Keratinocyte (primary cell): ENCODE measurements around the gene HELLS. TPM values are rescaled to one million over a fixed set of nuclear protein-coding genes. Genes with fewer than 3 reads are reported as not detected.
"Not testable (repeated sequence)": the region's sequence is repeated elsewhere in the genome, so short reads cannot be mapped to it uniquely, and the experiment has no call there.

ENCODE experiments used
- DNase-seq: peaks from one replicate; pipeline ENCODE4 v3.0.0-alpha.2; 2011; ENCODE audit warnings: low read depth, missing footprints, low spot score
- FAIRE-seq: peaks from 2 replicates; lab custom pipeline; 2011; peaks lifted over from hg19 to GRCh38; lab: Jason Lieb, UNC
- H2AFZ ChIP-seq: 2 replicates; pipeline ENCODE4 v1.6.0; 2012; ENCODE audit warnings: low read length, control low read depth, inconsistent platforms; ENCODE audit not compliant: control insufficient read depth
- H3K27ac ChIP-seq: 2 replicates; pipeline ENCODE4 v1.5.1; 2011; ENCODE audit warnings: low read length; ENCODE audit not compliant: control insufficient read depth, insufficient read depth
- H3K27me3 ChIP-seq: 3 replicates; pipeline ENCODE4 v1.6.0; 2011; ENCODE audit warnings: low read length; ENCODE audit not compliant: control insufficient read depth, insufficient read depth; ENCODE audit errors: extremely low read depth
- H3K36me3 ChIP-seq, 2 experiments: 2 replicates in 1 of 2; 3 replicates in 1 of 2; pipeline ENCODE4 v1.5.1; 2011; ENCODE audit warnings: low read length in 2 of 2, mild to moderate bottlenecking in 1 of 2; ENCODE audit not compliant: control insufficient read depth in 2 of 2, insufficient read depth in 2 of 2; ENCODE audit errors: extremely low read depth in 1 of 2
- H3K4me1 ChIP-seq: 3 replicates; pipeline ENCODE4 v1.5.1; 2011; ENCODE audit warnings: low read length; ENCODE audit not compliant: control insufficient read depth, insufficient read depth; ENCODE audit errors: extremely low read depth
- H3K4me2 ChIP-seq: 3 replicates; pipeline ENCODE4 v1.6.0; 2011; ENCODE audit warnings: low read depth, low read length; ENCODE audit not compliant: control insufficient read depth, insufficient read depth; ENCODE audit errors: extremely low read depth
- H3K4me3 ChIP-seq, 3 experiments: fragments of 200-600 bp in 1 of 3; sonication (generic) in 1 of 3; 2 replicates in 2 of 3; 3 replicates in 1 of 3; pipeline ENCODE4 v1.5.1; 2011 to 2016; ENCODE audit warnings: low read length in 3 of 3, mild to moderate bottlenecking in 3 of 3, control low read depth in 2 of 3, inconsistent platforms in 1 of 3, low read depth in 1 of 3, mixed read lengths in 1 of 3, mixed run types in 1 of 3, moderate library complexity in 1 of 3; ENCODE audit not compliant: control insufficient read depth in 2 of 3, insufficient read depth in 2 of 3; ENCODE audit errors: extremely low read depth in 1 of 3
- H3K79me2 ChIP-seq: 2 replicates; pipeline ENCODE4 v1.6.0; 2012; ENCODE audit warnings: low read length; ENCODE audit not compliant: control insufficient read depth, insufficient read depth
- H3K9ac ChIP-seq: 3 replicates; pipeline ENCODE4 v1.6.0; 2011; ENCODE audit warnings: low read length; ENCODE audit not compliant: control insufficient read depth, insufficient read depth; ENCODE audit errors: extremely low read depth
- H3K9me1 ChIP-seq: 3 replicates; pipeline ENCODE4 v1.6.0; 2011; ENCODE audit warnings: low read length; ENCODE audit not compliant: control insufficient read depth, insufficient read depth; ENCODE audit errors: extremely low read depth
- H3K9me3 ChIP-seq: 2 replicates; pipeline ENCODE4 v1.5.1; 2012; ENCODE audit warnings: low read depth, low read length; ENCODE audit not compliant: control insufficient read depth
- H4K20me1 ChIP-seq: 3 replicates; pipeline ENCODE4 v1.6.0; 2011; ENCODE audit warnings: low read length; ENCODE audit not compliant: control insufficient read depth, insufficient read depth; ENCODE audit errors: extremely low read depth
- CTCF ChIP-seq, 3 experiments: IDR thresholded peaks in 1 of 3; conservative IDR thresholded peaks in 1 of 3; optimal IDR thresholded peaks in 1 of 3; 2 replicates in 2 of 3; 3 replicates in 1 of 3; pipeline versions ENCODE3 to v1.5.1; 2011; ENCODE audit warnings: low read length in 3 of 3, mild to moderate bottlenecking in 3 of 3, moderate library complexity in 2 of 3, control low read depth in 1 of 3, inconsistent platforms in 1 of 3; ENCODE audit not compliant: insufficient read depth in 2 of 3; ENCODE audit errors: extremely low read depth in 1 of 3
- EZH2 ChIP-seq: IDR thresholded peaks from one replicate; pipeline ENCODE4 v1.6.1; 2012; ENCODE audit warnings: inconsistent platforms, mild to moderate bottlenecking, low read length, moderate library complexity
- dilution Hi-C: fragments of 300-500 bp; cut with MboI; formaldehyde crosslinking; loops from one replicate; pipeline ENCODE4 v1.7.0; 2020; ENCODE audit warnings: low sequenced_read_pairs; ENCODE audit not compliant: extremely low pct_ligation_motif_present
- polyA plus RNA-seq, 5 experiments: library from polyadenylated mRNA; depleted of rRNA in 3 of 5; stranded (reverse) in 3 of 5; stranded (forward) in 1 of 5; unstranded in 1 of 5; fragments of >200 nt; gene quantifications; 1 replicate in 1 of 5; 2 replicates in 3 of 5; 3 replicates in 1 of 5; pipeline versions ENCODE4 v1.2.1 to v1.2.3, GENCODE V29; 2011 to 2012; ENCODE audit warnings: missing spikeins in 2 of 5, low read depth in 1 of 5, low replicate concordance in 1 of 5

Gene HELLS
- polyA plus RNA-seq, 1 donor (not counting 4 experiments of a cell fraction or from before 2014, with no cell fraction given): 16.4 TPM

DNA sequence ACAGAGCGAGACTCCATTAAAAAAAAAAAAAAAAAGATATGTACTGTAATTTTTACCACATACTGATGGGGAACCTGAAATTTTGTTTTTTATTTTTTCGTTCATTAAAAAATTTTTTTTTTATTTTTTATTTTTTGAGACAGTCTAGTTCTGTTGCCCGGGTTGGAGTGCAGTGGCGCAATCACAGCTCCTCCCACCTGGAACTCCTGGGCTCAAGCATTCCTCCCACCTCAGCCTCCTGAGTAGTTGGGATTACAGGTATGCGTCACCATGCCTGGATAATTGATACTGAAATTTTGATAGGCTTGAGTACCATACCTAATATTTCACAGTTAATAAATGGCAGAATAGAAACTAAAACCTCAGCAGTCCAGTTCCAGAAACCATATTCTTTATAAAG, 20.9 kb upstream of the HELLS start:
- DNase-seq (no peak), FAIRE-seq (no peak)
- Histone ChIP-seq H3K27ac (no peak overlapping the region), H3K27me3 (no peaks in the 10 kb centered on the region), H3K4me3 (no peak overlapping the region), H3K9me3 (no peaks in the 10 kb centered on the region), H3K4me2 (no peak overlapping the region), H4K20me1 (no peaks in the 10 kb centered on the region), H3K9me1 (no peaks in the 10 kb centered on the region), H3K9ac (no peak overlapping the region), H3K4me1 (no peaks in the 10 kb centered on the region), H3K36me3 (no peaks in the 10 kb centered on the region), H2AFZ (no peak overlapping the region), H3K79me2 (no peaks in the 10 kb centered on the region)
- dilution Hi-C loops: no loop called here
- TF ChIP-seq CTCF (optimal IDR thresholded peaks at IDR 0.05 in 1 of 3, IDR thresholded peaks at IDR 0.05 in 1 of 3, conservative IDR thresholded peaks at IDR 0.05 in 1 of 3; ENCODE audit: extremely low read depth in 1 of 3, insufficient read depth in 2 of 3, low read length in 3 of 3): no peak
- TF ChIP-seq EZH2: no peak

- H3K4me2 ChIP-seq, H3K9me1 ChIP-seq, DNase-seq, H3K4me3 ChIP-seq, H3K27ac ChIP-seq, FAIRE-seq, H3K36me3 ChIP-seq, H3K79me2 ChIP-seq, H2AFZ ChIP-seq, H4K20me1 ChIP-seq, dilution Hi-C loops, H3K9me3 ChIP-seq, H3K4me1 ChIP-seq, H3K9ac ChIP-seq, H3K27me3 ChIP-seq: not testable (repeated sequence)
Observed at GRCh38 chr10:94531550-94531949, 14.0 kb upstream of the HELLS start.

- peaks cover 0 to 2% of the 10 kb centered on the region in 2 experiments for H3K36me3 ChIP-seq
- no peaks in the 10 kb centered on the region for H3K27me3 ChIP-seq
- no peaks in the 10 kb centered on the region for H4K20me1 ChIP-seq
- H3K9ac ChIP-seq: no peak overlapping the region
- H3K79me2 ChIP-seq: no peaks in the 10 kb centered on the region
- H3K27ac ChIP-seq: no peak overlapping the region
- DNase-seq (no peak), FAIRE-seq (no peak)
- no peak overlapping the region for H3K4me3 ChIP-seq
- TF ChIP-seq CTCF (optimal IDR thresholded peaks at IDR 0.05 in 1 of 3, IDR thresholded peaks at IDR 0.05 in 1 of 3, conservative IDR thresholded peaks at IDR 0.05 in 1 of 3; ENCODE audit: extremely low read depth in 1 of 3, insufficient read depth in 2 of 3, low read length in 3 of 3) (no peak), EZH2 (no peak)
- no peaks in the 10 kb centered on the region for H3K9me1 ChIP-seq
- H3K4me2 ChIP-seq: no peak overlapping the region
- H3K4me1 ChIP-seq: no peaks in the 10 kb centered on the region
- dilution Hi-C loops: no loop called here
- H2AFZ ChIP-seq: no peak overlapping the region
- no peaks in the 10 kb centered on the region for H3K9me3 ChIP-seq
Observed at GRCh38 chr10:94533027-94533426, 12.6 kb upstream of the HELLS start.

DNA sequence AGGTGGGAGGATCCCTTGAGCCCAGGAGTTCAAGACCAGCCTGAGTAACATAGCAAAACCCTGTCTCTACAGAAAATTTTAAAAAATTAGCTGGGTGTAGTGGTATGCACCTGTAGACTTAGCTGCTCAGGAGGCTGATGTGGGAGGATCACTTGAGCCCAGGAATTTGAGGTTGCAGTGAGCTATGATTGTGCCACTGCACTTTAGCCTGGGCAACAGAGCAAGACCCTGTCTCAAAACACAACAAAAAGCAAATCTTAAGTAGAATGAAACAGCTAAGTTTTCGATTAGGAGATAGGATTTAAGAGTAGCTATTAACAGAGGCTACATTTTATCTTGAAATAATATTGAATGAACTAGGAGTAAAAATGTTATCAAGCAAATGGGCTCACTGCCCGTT, 3.3 kb upstream of the HELLS start:
- H3K9me1 ChIP-seq, H3K4me3 ChIP-seq, FAIRE-seq, DNase-seq, H3K9ac ChIP-seq, H3K4me2 ChIP-seq, dilution Hi-C loops, H3K4me1 ChIP-seq, H2AFZ ChIP-seq, H3K27ac ChIP-seq, H4K20me1 ChIP-seq, H3K36me3 ChIP-seq, H3K9me3 ChIP-seq, H3K27me3 ChIP-seq: not testable (repeated sequence)
- H3K79me2 ChIP-seq: peaks cover 15% of the 10 kb centered on the region
